H1 (cell line): ENCODE results near the gene UBE2M. TPM values are rescaled to one million over a fixed set of nuclear protein-coding genes. Genes with fewer than 3 reads are reported as not detected.

ENCODE experiments used
- CTCF ChIA-PET: fragments of 300-600 bp; sonication (Branson Sonifier 250); formaldehyde crosslinking; loops from one replicate; lab custom pipeline; 2021; ENCODE audit not compliant: partially characterized antibody; lab: Charles Lee
- POLR2A ChIA-PET: fragments of 300-600 bp; sonication (Branson Sonifier 250); formaldehyde crosslinking; loops from one replicate; lab custom pipeline; 2021; ENCODE audit warnings: inconsistent platforms; ENCODE audit not compliant: partially characterized antibody; lab: Charles Lee
- DNase-seq, 2 experiments: peaks; one replicate each; pipeline versions ENCODE4 v3.0.0 to v3.0.0-alpha.2; 2010 to 2022; ENCODE audit warnings: low spot score in 2 of 2, low read depth in 1 of 2, mixed read lengths in 1 of 2
- FAIRE-seq: peaks from 2 replicates; lab custom pipeline; 2011; peaks lifted over from hg19 to GRCh38; lab: Jason Lieb, UNC
- H2AFZ ChIP-seq: 2 replicates; pipeline ENCODE4 v1.8.1; 2012; ENCODE audit warnings: low read length, inconsistent platforms
- H2AK5ac ChIP-seq: 2 replicates; pipeline ENCODE4 v1.6.1; 2013; ENCODE audit warnings: low read depth, low read length
- H2BK120ac ChIP-seq: replicated peaks from 2 replicates; pipeline ENCODE3; 2013; ENCODE audit warnings: low read depth, low read length, inconsistent platforms
- H2BK12ac ChIP-seq: 2 replicates; pipeline ENCODE4 v1.6.1; 2013; ENCODE audit warnings: low read depth, low read length
- H2BK15ac ChIP-seq: 2 replicates; pipeline ENCODE4 v1.6.1; 2013; ENCODE audit warnings: low read length
- H2BK20ac ChIP-seq: 2 replicates; pipeline ENCODE4 v1.6.1; 2013; ENCODE audit warnings: low read length
- H2BK5ac ChIP-seq: 2 replicates; pipeline ENCODE4 v1.6.1; 2013; ENCODE audit warnings: low read depth, low read length
- H3K14ac ChIP-seq: 2 replicates; pipeline ENCODE4 v1.6.1; 2013; ENCODE audit warnings: inconsistent platforms; ENCODE audit not compliant: insufficient read length
- H3K18ac ChIP-seq: 2 replicates; pipeline ENCODE4 v1.6.1; 2013; ENCODE audit warnings: low read length; ENCODE audit errors: extremely low read depth
- H3K23ac ChIP-seq: 2 replicates; pipeline ENCODE4 v1.6.1; 2013; ENCODE audit warnings: inconsistent platforms; ENCODE audit not compliant: insufficient read length
- H3K23me2 ChIP-seq: 2 replicates; pipeline ENCODE4 v1.6.1; 2013; ENCODE audit warnings: low read depth, low read length
- H3K27ac ChIP-seq: 2 replicates; pipeline ENCODE4 v1.6.1; 2011; ENCODE audit warnings: low read depth, low read length, inconsistent platforms
- H3K27me3 ChIP-seq, 4 experiments: replicated peaks in 1 of 4; 1 replicate in 1 of 4; 2 replicates in 3 of 4; pipeline versions ENCODE4 v1.6.1 to v1.8.1; 2011 to 2013; ENCODE audit warnings: low read length in 3 of 4, mild to moderate bottlenecking in 3 of 4, inconsistent platforms in 2 of 4, mixed read lengths in 2 of 4, moderate library complexity in 1 of 4; ENCODE audit not compliant: control insufficient read depth in 3 of 4, insufficient read depth in 3 of 4; ENCODE audit errors: extremely low read depth in 1 of 4
- H3K36me3 ChIP-seq, 4 experiments: 2 replicates each; pipeline versions ENCODE4 v1.6.1 to v1.8.1; 2011 to 2013; ENCODE audit warnings: mild to moderate bottlenecking in 4 of 4, low read length in 3 of 4, moderate library complexity in 2 of 4, control low read depth in 1 of 4, inconsistent platforms in 1 of 4; ENCODE audit not compliant: insufficient read depth in 4 of 4, control insufficient read depth in 2 of 4
- H3K4ac ChIP-seq: replicated peaks from 2 replicates; pipeline ENCODE3; 2013; ENCODE audit warnings: low read length, low read depth, mixed read lengths, inconsistent platforms; ENCODE audit not compliant: insufficient read length
- H3K4me1 ChIP-seq, 4 experiments: replicated peaks in 1 of 4; 1 replicate in 1 of 4; 2 replicates in 3 of 4; pipeline versions ENCODE4 v1.6.1 to v1.8.1; 2011 to 2013; ENCODE audit warnings: low read length in 3 of 4, inconsistent platforms in 2 of 4, mixed read lengths in 1 of 4; ENCODE audit not compliant: insufficient read depth in 4 of 4, control insufficient read depth in 3 of 4
- H3K4me2 ChIP-seq, 2 experiments: 2 replicates each; pipeline versions ENCODE4 v1.6.1 to v1.8.1; 2011 to 2013; ENCODE audit warnings: low read depth in 2 of 2, low read length in 2 of 2, control low read depth in 1 of 2, inconsistent platforms in 1 of 2, mild to moderate bottlenecking in 1 of 2; ENCODE audit not compliant: insufficient read depth in 1 of 2
- H3K4me3 ChIP-seq, 4 experiments: fragments of 200-600, 300-600 bp in 1 of 4; sonication (generic), shearing (Covaris generic), sonication (Bioruptor Twin) in 1 of 4; 2 replicates each; pipeline versions ENCODE4 v1.5.1 to v1.8.1; 2011 to 2016; ENCODE audit warnings: low read length in 4 of 4, low read depth in 3 of 4, control low read depth in 2 of 4, inconsistent platforms in 2 of 4, mild to moderate bottlenecking in 2 of 4, mixed read lengths in 1 of 4, moderate library complexity in 1 of 4; ENCODE audit not compliant: insufficient read depth in 2 of 4; ENCODE audit errors: extremely low read depth in 1 of 4
- H3K56ac ChIP-seq: replicated peaks from 2 replicates; pipeline ENCODE3; 2013; ENCODE audit warnings: low read depth, mild to moderate bottlenecking, mixed read lengths, low read length, inconsistent platforms; ENCODE audit not compliant: insufficient read length
- H3K79me1 ChIP-seq: 2 replicates; pipeline ENCODE4 v1.6.1; 2013; ENCODE audit warnings: low read depth, low read length, control low read depth
- H3K79me2 ChIP-seq, 2 experiments: 2 replicates each; pipeline versions ENCODE4 v1.6.1 to v1.8.1; 2012 to 2013; ENCODE audit warnings: low read length in 2 of 2, mild to moderate bottlenecking in 2 of 2, inconsistent platforms in 1 of 2; ENCODE audit not compliant: insufficient read depth in 2 of 2, control insufficient read depth in 1 of 2
- H3K9ac ChIP-seq, 4 experiments: replicated peaks in 1 of 4; 1 replicate in 1 of 4; 2 replicates in 3 of 4; pipeline versions ENCODE4 v1.6.1 to v1.8.1; 2011 to 2013; ENCODE audit warnings: low read depth in 3 of 4, low read length in 3 of 4, control low read depth in 2 of 4, mild to moderate bottlenecking in 2 of 4, moderate library complexity in 2 of 4, inconsistent platforms in 1 of 4; ENCODE audit errors: extremely low read depth in 1 of 4
- H3K9me3 ChIP-seq, 2 experiments: 2 replicates each; pipeline versions ENCODE4 v1.6.1 to v1.8.1; 2012 to 2013; ENCODE audit warnings: mild to moderate bottlenecking in 2 of 2, moderate library complexity in 2 of 2, control low read depth in 1 of 2, inconsistent platforms in 1 of 2, low read depth in 1 of 2, low read length in 1 of 2, mixed read lengths in 1 of 2; ENCODE audit not compliant: insufficient read depth in 2 of 2
- H4K20me1 ChIP-seq, 2 experiments: replicated peaks in 1 of 2; 2 replicates each; pipeline versions ENCODE3 to v1.8.1; 2011 to 2013; ENCODE audit warnings: inconsistent platforms in 2 of 2, low read length in 2 of 2, mild to moderate bottlenecking in 1 of 2; ENCODE audit not compliant: insufficient read depth in 2 of 2, control insufficient read depth in 1 of 2
- H4K5ac ChIP-seq: 2 replicates; pipeline ENCODE4 v1.6.1; 2013; ENCODE audit warnings: low read length, low read depth, mixed read lengths, inconsistent platforms; ENCODE audit not compliant: insufficient read length
- H4K8ac ChIP-seq: 2 replicates; pipeline ENCODE4 v1.8.0; 2013; ENCODE audit warnings: mild to moderate bottlenecking, moderate library complexity, low read length, inconsistent platforms; ENCODE audit not compliant: insufficient read depth; ENCODE audit errors: extremely low read depth
- H4K91ac ChIP-seq: replicated peaks from 2 replicates; pipeline ENCODE3; 2013; ENCODE audit warnings: low read length, mixed read lengths, inconsistent platforms; ENCODE audit not compliant: insufficient read length
- CBX5 ChIP-seq: fragments of 300-800, 300-1000 bp; sonication (generic); IDR thresholded peaks from 2 replicates; pipeline ENCODE4 v1.7.1; 2016; ENCODE audit warnings: antibody characterized with exemption, low read length, low read depth
- HDAC6 ChIP-seq: IDR thresholded peaks from one replicate; pipeline ENCODE4 v1.7.1; 2012; ENCODE audit warnings: low read depth, mild to moderate bottlenecking, inconsistent platforms, low read length, moderate library complexity
- JUN ChIP-seq: IDR thresholded peaks from 2 replicates; pipeline ENCODE4 v1.6.1; 2011; ENCODE audit warnings: low read depth, mild to moderate bottlenecking, improper control_type of control experiment, low read length
- KDM5A ChIP-seq: fragments of 200-600 bp; IDR thresholded peaks from 2 replicates; pipeline ENCODE4 v1.7.1; 2012; ENCODE audit warnings: mild to moderate bottlenecking, low read length, inconsistent platforms, mixed read lengths
- PHF8 ChIP-seq: fragments of 200-600 bp; sonication (generic); conservative IDR thresholded peaks from 2 replicates; pipeline ENCODE4 v1.7.1; 2012; ENCODE audit warnings: low read depth, mild to moderate bottlenecking, inconsistent platforms, low read length, moderate library complexity
- POLR2AphosphoS5 ChIP-seq: IDR thresholded peaks from 2 replicates; pipeline ENCODE4 v1.6.1; 2011; ENCODE audit warnings: low read depth, low read length
- SAP30 ChIP-seq: fragments of 300-600 bp; sonication (generic); IDR thresholded peaks from 2 replicates; pipeline ENCODE4 v1.7.1; 2012; ENCODE audit warnings: low read length, moderate library complexity, mild to moderate bottlenecking, inconsistent platforms; ENCODE audit not compliant: insufficient read depth, insufficient replicate concordance
- SP1 ChIP-seq: IDR thresholded peaks from 2 replicates; pipeline ENCODE4 v1.6.1; 2011; ENCODE audit warnings: low read depth, low read length
- TBP ChIP-seq: IDR thresholded peaks from 2 replicates; pipeline ENCODE4 v1.6.1; 2011; ENCODE audit warnings: low read depth, low read length, improper control_type of control experiment
- ZNF274 ChIP-seq: IDR thresholded peaks from 2 replicates; pipeline ENCODE4 v1.7.0; 2012; ENCODE audit warnings: low read length, borderline replicate concordance; ENCODE audit errors: extremely low read depth
- WGBS, 2 experiments: shearing (Covaris generic) in 1 of 2; methylation state at CpG; one replicate each; pipeline versions ENCODE4 v1.1.6 to v1.1.7; 2013 to 2015; ENCODE audit warnings: low lambda C conversion rate in 2 of 2, mixed read lengths in 2 of 2, inconsistent platforms in 1 of 2, low coverage in 1 of 2, missing lambda C conversion rate in 1 of 2; ENCODE audit not compliant: insufficient replicate concordance in 2 of 2, insufficient coverage in 1 of 2, insufficient read length in 1 of 2; ENCODE audit errors: extremely low coverage in 1 of 2, missing lambda C conversion rate in 1 of 2; 5-methylcytosine and 5-hydroxymethylcytosine counted together
- polyA plus RNA-seq, 7 experiments: library from polyadenylated mRNA; depleted of rRNA in 3 of 7; stranded (reverse) in 5 of 7; unstranded in 2 of 7; fragments of >200 nt in 5 of 7; fragments of 200-250 nt in 2 of 7; gene quantifications; 1 replicate in 5 of 7; 2 replicates in 1 of 7; 4 replicates in 1 of 7; pipeline versions ENCODE4 v1.2.1 to v1.2.3, GENCODE V29; 2011 to 2013; ENCODE audit warnings: missing spikeins in 2 of 7, mixed read lengths in 2 of 7
- total RNA-seq: library from RNA; stranded (reverse); fragmentation: NEBNext Ultra II Directional; extraction: Animal tissue kit (Norgen Biotek cat#: 25700); gene quantifications from 2 replicates; pipeline ENCODE4 v1.2.1, GENCODE V29; 2021

The UBE2M gene
- total and polyA plus RNA-seq, 2 of the 8 experiments (the other 6 are each of a cell fraction or from before 2014, with no cell fraction given) = 93.8 to 114 TPM

- H2BK15ac ChIP-seq = no peak overlapping the region
- H3K36me3 ChIP-seq = peaks cover 34 to 53% (median 45%) of the 10 kb centered on the region in 4 experiments
- WGBS, 2 experiments = 15% methylated on average over 20 of the region's 21 CpGs; no CpG with 5 or more reads in 1 of the 2 experiments
- no peak overlapping the region for H3K23ac ChIP-seq
- H4K5ac ChIP-seq = no peak overlapping the region
- peak overlapping the region; percentile 89 to 100 (median 94) for H3K4me3 ChIP-seq
- peaks cover 39 to 52% of the 10 kb centered on the region in 2 experiments for H4K20me1 ChIP-seq
- H3K79me2 ChIP-seq = peaks cover 28 to 49% of the 10 kb centered on the region in 2 experiments
- H3K79me1 ChIP-seq = peaks cover 13% of the 10 kb centered on the region
- H3K27me3 ChIP-seq = peaks cover 0 to 15% (median 7%) of the 10 kb centered on the region in 4 experiments; a peak in 5 of 7 replicates
- H2BK120ac ChIP-seq = no peak overlapping the region
- no peak overlapping the region for H2BK5ac ChIP-seq
- no peak overlapping the region for H2BK20ac ChIP-seq
- no peak overlapping the region for H4K8ac ChIP-seq
- DNase-seq = no peak
- no peak overlapping the region for H3K18ac ChIP-seq
- H3K4ac ChIP-seq = no peak overlapping the region
- CTCF ChIA-PET = interaction anchor here (1.9 to 3.6 kb wide), 2 partner anchors 9 to 26 kb away, joined by 9 to 21 read pairs; partner anchors contain the start of genes CHMP2A and ZBTB45
- H3K14ac ChIP-seq = no peak overlapping the region
- H2AK5ac ChIP-seq = no peak overlapping the region
- peak overlapping the region; percentile 92 to 100 (median 95) for H3K9ac ChIP-seq
- FAIRE-seq = no peak
- no peak overlapping the region for H2AFZ ChIP-seq
- H4K91ac ChIP-seq = no peak overlapping the region
- POLR2A ChIA-PET = interaction anchor here (0.9 to 13.8 kb wide), 12 partner anchors 8 to 79 kb away, joined by 3 to 650 read pairs (median 9); partner anchors contain the start of genes CHMP2A, MZF1, SLC27A5 and UBE2M
- H3K23me2 ChIP-seq = peaks cover 13% of the 10 kb centered on the region
- peak overlapping the region; percentile 92; the same call in 1 of the 2 replicates for H3K27ac ChIP-seq
- peak overlapping the region; percentile 73 for H3K56ac ChIP-seq
- H3K4me1 ChIP-seq = peaks cover 3 to 10% (median 5%) of the 10 kb centered on the region in 4 experiments; a peak in 6 of 7 replicates
- no peak overlapping the region for H2BK12ac ChIP-seq
- no peaks in the 10 kb centered on the region for H3K9me3 ChIP-seq
- peak overlapping the region; percentile 92 to 98 for H3K4me2 ChIP-seq
- TF ChIP-seq HDAC6 (no peak), PHF8 (0 out of 2 replicates have a peak, but pooled peaks have one; percentile 4), CBX5 (no peak), ZNF274 (no peak), SAP30 (no peak), TBP (no peak), POLR2AphosphoS5 (peak; percentile 43; the same call in 1 of the 2 replicates), SP1 (no peak), KDM5A (no peak), JUN (no peak)
These were observed 13.0 kb downstream of the UBE2M start for GRCh38 chr19:58545286-58546018.
